Purkinje cell (primary cell): ENCODE results near the gene P3H4. TPM values are rescaled to one million over a fixed set of nuclear protein-coding genes. Genes with fewer than 3 reads are reported as not detected.

ENCODE experiments used
- polyA plus RNA-seq: library from polyadenylated mRNA; unstranded; fragments of >200 nt; fragmentation: Nextera tagmentation; gene quantifications from 2 replicates; pipeline ENCODE4 v1.2.1, GENCODE V29; 2014

P3H4 gene
- 0.55 and 0.83 TPM in 2 replicates for polyA plus RNA-seq

DNA sequence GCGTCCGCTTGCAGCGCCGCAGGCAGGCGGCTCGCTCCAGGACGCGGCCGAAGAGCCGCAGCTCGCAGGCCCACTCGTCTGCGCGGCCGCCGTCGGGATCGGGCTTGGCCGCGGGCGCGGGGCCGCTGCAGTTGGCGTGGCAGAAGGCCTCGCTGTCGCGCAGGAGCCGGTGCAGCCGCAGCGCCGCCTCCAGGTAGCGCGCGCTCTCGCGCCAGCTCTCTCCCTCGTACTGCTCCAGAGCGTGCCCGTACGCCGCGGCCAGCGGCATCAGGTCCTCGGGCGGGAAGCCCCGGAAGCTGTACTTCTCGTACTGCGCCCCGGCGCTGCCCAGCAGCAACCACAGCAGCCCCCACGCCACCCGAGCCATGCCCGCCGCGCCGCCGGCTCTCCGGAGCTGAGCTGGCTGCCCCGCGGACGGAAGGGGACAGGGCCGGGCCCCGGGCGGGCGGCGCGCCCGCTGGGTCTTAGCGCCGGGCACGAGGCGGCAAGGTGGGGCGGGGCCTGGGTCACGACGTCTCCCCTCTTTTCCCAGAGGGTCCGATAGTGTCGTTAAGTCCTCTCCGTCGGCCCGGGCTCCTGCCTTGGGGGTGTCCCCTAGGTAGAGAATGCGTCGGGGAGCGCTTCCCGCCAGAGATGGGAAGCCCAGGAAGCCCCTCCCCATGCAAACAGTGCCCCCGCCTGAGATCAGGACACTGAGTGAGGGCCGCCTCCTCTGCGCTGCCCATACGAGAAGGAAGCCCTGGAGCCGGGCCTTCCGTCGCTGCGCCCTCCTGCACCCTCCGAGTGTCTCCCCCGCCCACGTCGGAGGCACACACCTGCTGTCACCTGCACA lies at the start of gene P3H4:
P3H4 (minus strand) TSS at position 401 of the 832 bp plus-strand sequence; CDS start at position 367, 34 bp downstream.

DNA sequence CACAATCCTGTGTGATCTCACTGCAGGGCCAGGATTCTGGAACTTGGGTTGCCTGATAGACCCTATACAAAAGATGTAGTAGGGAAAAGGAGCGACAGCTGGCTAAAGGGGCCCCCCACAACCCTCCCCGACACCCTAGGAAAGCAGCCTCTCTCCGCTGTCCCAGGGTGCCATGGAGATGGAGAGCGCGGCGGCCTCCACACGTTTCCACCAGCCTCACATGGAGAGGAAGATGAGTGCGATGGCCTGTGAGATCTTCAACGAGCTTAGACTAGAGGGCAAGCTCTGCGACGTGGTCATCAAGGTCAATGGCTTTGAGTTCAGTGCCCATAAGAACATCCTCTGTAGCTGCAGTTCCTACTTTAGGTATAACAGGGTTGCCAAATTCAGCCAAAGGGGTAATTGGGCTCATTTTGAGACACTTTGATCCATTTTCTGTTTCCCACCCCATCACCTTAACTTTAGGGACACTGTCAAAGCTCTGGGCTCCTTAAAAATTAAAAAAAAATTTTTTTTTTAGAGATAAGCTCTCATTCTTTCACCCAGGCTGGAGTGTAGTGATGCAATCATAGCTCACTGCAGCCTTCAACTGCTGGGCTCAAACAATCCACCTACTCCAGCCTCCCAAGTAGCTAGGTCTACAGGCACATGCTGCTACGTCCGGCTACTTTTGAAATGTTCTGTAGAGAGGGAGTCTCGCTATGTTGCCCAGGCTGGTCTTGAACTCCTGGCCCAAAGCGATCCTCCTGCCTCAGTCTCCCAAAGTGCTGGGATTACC lies 26.2 kb upstream of the P3H4 start, which contains the start of gene KLHL10:
KLHL10 (plus strand) TSS at position 65 of the 778 bp plus-strand sequence; CDS start at position 173, 108 bp downstream.

DNA sequence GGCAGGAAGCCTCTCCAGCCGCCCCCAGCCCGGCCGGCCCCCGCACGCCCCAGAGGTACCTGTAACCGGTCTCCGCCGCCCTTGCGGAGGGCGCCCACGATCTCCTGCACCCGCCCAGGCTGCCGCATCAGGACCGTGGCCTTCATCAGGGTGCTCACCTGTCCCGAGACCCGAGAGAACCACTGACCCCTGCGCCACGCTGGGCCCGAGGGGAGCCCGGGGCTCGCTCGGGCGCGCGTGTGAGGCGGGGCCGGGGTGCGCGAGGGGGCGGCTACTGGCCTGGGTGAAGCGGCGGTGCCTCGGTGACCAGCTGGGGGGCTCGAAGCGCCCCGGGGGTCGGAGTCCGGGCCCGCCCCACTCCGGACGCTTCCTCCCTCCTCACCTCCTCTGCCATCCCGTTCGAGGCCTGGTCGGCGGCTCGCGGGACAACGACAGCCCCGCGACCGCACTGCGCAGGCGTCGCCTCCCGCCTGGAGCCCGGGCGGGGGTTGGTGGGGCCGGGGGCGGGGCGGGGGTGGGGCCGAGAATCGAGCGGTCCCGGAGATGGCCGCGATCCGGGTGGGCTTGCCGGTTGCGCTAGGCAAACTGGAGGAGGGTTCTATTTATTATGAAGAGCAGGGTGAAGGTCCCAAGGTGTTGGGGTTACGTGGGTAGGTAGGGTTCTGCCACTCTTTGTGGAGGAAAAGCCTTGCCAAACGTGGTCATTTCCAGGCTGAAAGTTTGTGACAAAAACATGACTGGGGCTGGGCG lies 24.2 kb upstream of the P3H4 start, which contains the start of gene NT5C3B:
NT5C3B (minus strand) TSS at position 433 of the 750 bp plus-strand sequence; CDS start at position 394, 39 bp downstream.

GRCh38 chr17:41812381-41813151 lies 817 bp upstream of the P3H4 start, which contains the start of gene FKBP10:
TSS of gene FKBP10 (plus strand) at chr17:41813004. CDS start at chr17:41813035, 31 bp downstream.

DNA sequence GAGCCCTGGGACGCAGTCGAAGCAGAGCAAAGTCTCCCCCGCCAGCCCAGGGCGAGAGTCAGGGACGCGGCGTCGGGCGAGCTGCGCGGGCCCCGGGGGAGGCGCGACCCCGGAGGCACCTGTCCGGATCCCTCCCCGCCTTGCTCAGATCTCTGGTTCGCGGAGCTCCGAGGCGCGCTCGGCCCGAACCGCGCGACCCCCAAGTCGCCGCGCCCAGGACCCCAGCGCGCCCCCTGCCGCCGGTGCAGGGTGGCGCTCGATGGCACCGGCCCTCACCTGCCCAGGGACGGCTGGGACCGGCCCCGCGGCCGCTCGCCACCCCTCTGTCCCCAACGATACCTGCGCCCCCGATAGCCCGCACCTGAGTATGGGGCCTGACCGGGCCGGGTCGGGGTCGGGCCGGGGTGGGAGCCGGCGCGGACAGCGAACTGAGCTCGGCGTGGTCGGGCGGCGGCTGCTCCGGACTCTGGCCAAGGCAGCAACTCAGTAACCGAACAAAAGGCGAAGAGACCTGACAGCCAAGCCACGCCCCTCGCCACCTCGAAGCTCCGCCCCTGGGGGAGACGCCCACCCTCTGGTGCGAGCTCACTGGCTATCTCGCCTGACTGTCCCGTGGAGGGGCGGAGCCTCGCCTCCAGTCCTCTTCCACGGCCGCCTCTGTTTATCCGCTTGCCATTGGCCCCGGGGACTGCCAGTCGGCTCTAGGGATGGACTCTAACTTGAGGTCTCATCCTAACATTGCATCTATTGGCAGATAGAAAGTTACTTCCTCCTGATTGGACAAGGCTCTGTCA lies 25.3 kb downstream of the P3H4 start, which contains the start of gene JUP:
JUP (minus strand) TSS at position 485 of the 794 bp plus-strand sequence. CDS start 14,857 bp downstream, outside the sequence.

Other genes starting within 250 kb of the P3H4 start
- gene KRT9, start 239.9 kb downstream of the P3H4 start, polyA plus RNA-seq: not detected in 2 replicates
- gene KRT14, start 225.1 kb downstream of the P3H4 start, polyA plus RNA-seq: not detected in 2 replicates
- 0.52 and 0.63 TPM in 2 replicates for gene KRT16, start 199.2 kb downstream of the P3H4 start, polyA plus RNA-seq
- gene KRT17, start 187.4 kb downstream of the P3H4 start, polyA plus RNA-seq: 10.7 and 38.0 TPM in 2 replicates
- gene EIF1, start 123.1 kb downstream of the P3H4 start, polyA plus RNA-seq: 1,476 and 1,572 TPM in 2 replicates
- gene GAST, start 99.6 kb downstream of the P3H4 start, polyA plus RNA-seq: not detected in 2 replicates
- gene HAP1, start 77.3 kb downstream of the P3H4 start, polyA plus RNA-seq: 0.27 and 1.7 TPM in 2 replicates
- gene JUP, start 25.2 kb downstream of the P3H4 start, polyA plus RNA-seq: 0.70 and 1.6 TPM in 2 replicates
- 0.62 and 0.63 TPM in 2 replicates for gene FKBP10, start 1.1 kb upstream of the P3H4 start, polyA plus RNA-seq
- 20.8 and 22.5 TPM in 2 replicates for gene NT5C3B, start 24.3 kb upstream of the P3H4 start, polyA plus RNA-seq
- gene KLHL10, start 25.9 kb upstream of the P3H4 start, polyA plus RNA-seq: not detected in 2 replicates
- 3.2 and 5.1 TPM in 2 replicates for gene KLHL11, start 53.5 kb upstream of the P3H4 start, polyA plus RNA-seq
- gene ACLY, start 107.0 kb upstream of the P3H4 start, polyA plus RNA-seq: 40.6 and 43.7 TPM in 2 replicates
- 6.8 TPM in 1 of 2 replicates, not detected in the other for gene ODAD4, start 118.7 kb upstream of the P3H4 start, polyA plus RNA-seq
- gene CNP, start 154.8 kb upstream of the P3H4 start, polyA plus RNA-seq: 5.6 and 7.3 TPM in 2 replicates
- gene DNAJC7, start 205.5 kb upstream of the P3H4 start, polyA plus RNA-seq: 58.9 and 120 TPM in 2 replicates
- 0.69 and 1.6 TPM in 2 replicates for gene NKIRAS2, start 208.1 kb upstream of the P3H4 start, polyA plus RNA-seq
- 0.91 and 2.4 TPM in 2 replicates for gene C17orf113, start 238.7 kb upstream of the P3H4 start, polyA plus RNA-seq